Measurements from ENCODE around the gene MYADML2.
A peak's percentile ranks its signal among the peaks of the same experiment; 100 is the strongest.

Gene MYADML2

GRCh38 chr17:81959362-81960129 lies 12.5 kb upstream of the MYADML2 start:
- peak overlapping the region; percentile 96 for H3K9ac ChIP-seq (ENCODE audit: low read length)
- no peaks in the 10 kb centered on the region for H4K20me1 ChIP-seq (ENCODE audit: low read depth, low read length)
- peaks cover 31% of the 10 kb centered on the region for H3K79me2 ChIP-seq (ENCODE audit: insufficient read depth, low read length)
- H3K9me3 ChIP-seq (ENCODE audit: insufficient read depth, low read length), result no peaks in the 10 kb centered on the region
- H3K27ac ChIP-seq (ENCODE audit: low read depth, low read length), result peak overlapping the region; percentile 83
- H3K36me3 ChIP-seq (ENCODE audit: low read length), result no peaks in the 10 kb centered on the region
- TF ChIP-seq EZH2phosphoT487 (conservative IDR thresholded peaks at IDR 0.05; ENCODE audit: low read length) (no peak), CTCF (IDR thresholded peaks at IDR 0.05; ENCODE audit: insufficient read depth, low read length, poor library complexity, severe bottlenecking) (no peak)
- H3K27me3 ChIP-seq (ENCODE audit: low read length), result no peaks in the 10 kb centered on the region
- peak overlapping the region; percentile 94 for H3K4me2 ChIP-seq (ENCODE audit: low read depth, low read length, poor library complexity, severe bottlenecking)
- no peaks in the 10 kb centered on the region for H3K9me2 ChIP-seq (replicated peaks; ENCODE audit: insufficient read depth, low read length)
- peak overlapping the region; percentile 92 for H2AFZ ChIP-seq (ENCODE audit: low read depth, low read length, severe bottlenecking)
- H3K4me3 ChIP-seq (ENCODE audit: insufficient read depth, low read length, poor library complexity, severe bottlenecking), result peak overlapping the region; percentile 85
- H3F3A ChIP-seq (ENCODE audit: insufficient read depth), result peaks cover 2% of the 10 kb centered on the region

- TF ChIP-seq CTCF (IDR thresholded peaks at IDR 0.05; ENCODE audit: insufficient read depth, low read length, poor library complexity, severe bottlenecking) (peak; percentile 22), EZH2phosphoT487 (conservative IDR thresholded peaks at IDR 0.05; ENCODE audit: low read length) (no peak)
- Histone ChIP-seq H2AFZ (ENCODE audit: low read depth, low read length, severe bottlenecking) (peak overlapping the region; percentile 81), H3F3A (ENCODE audit: insufficient read depth) (no peaks in the 10 kb centered on the region), H3K4me2 (ENCODE audit: low read depth, low read length, poor library complexity, severe bottlenecking) (peak overlapping the region; percentile 94), H3K27ac (ENCODE audit: low read depth, low read length) (peak overlapping the region; percentile 83), H4K20me1 (ENCODE audit: low read depth, low read length) (no peaks in the 10 kb centered on the region), H3K9me2 (replicated peaks; ENCODE audit: insufficient read depth, low read length) (no peaks in the 10 kb centered on the region), H3K27me3 (ENCODE audit: low read length) (no peaks in the 10 kb centered on the region), H3K9me3 (ENCODE audit: insufficient read depth, low read length) (no peaks in the 10 kb centered on the region), H3K9ac (ENCODE audit: low read length) (peak overlapping the region; percentile 96), H3K4me3 (ENCODE audit: insufficient read depth, low read length, poor library complexity, severe bottlenecking) (peak overlapping the region; percentile 85), H3K36me3 (ENCODE audit: low read length) (no peaks in the 10 kb centered on the region), H3K79me2 (ENCODE audit: insufficient read depth, low read length) (peaks cover 31% of the 10 kb centered on the region)
Observed at GRCh38 chr17:81958633-81959342, 11.8 kb upstream of the MYADML2 start.

- Histone ChIP-seq H3K36me3 (ENCODE audit: low read length) (no peaks in the 10 kb centered on the region), H2AFZ (ENCODE audit: low read depth, low read length, severe bottlenecking) (no peak overlapping the region), H3K9ac (ENCODE audit: low read length) (peak overlapping the region; percentile 96), H4K20me1 (ENCODE audit: low read depth, low read length) (no peaks in the 10 kb centered on the region), H3K27ac (ENCODE audit: low read depth, low read length) (peak overlapping the region; percentile 83), H3K27me3 (ENCODE audit: low read length) (no peaks in the 10 kb centered on the region), H3K9me3 (ENCODE audit: insufficient read depth, low read length) (no peaks in the 10 kb centered on the region), H3K9me2 (replicated peaks; ENCODE audit: insufficient read depth, low read length) (no peaks in the 10 kb centered on the region), H3K79me2 (ENCODE audit: insufficient read depth, low read length) (peaks cover 31% of the 10 kb centered on the region), H3K4me3 (ENCODE audit: insufficient read depth, low read length, poor library complexity, severe bottlenecking) (peak overlapping the region; percentile 85), H3K4me2 (ENCODE audit: low read depth, low read length, poor library complexity, severe bottlenecking) (peak overlapping the region; percentile 94), H3F3A (ENCODE audit: insufficient read depth) (peaks cover 1% of the 10 kb centered on the region; the same call in 1 of the 2 replicates)
- no peak for TF ChIP-seq CTCF (IDR thresholded peaks at IDR 0.05; ENCODE audit: insufficient read depth, low read length, poor library complexity, severe bottlenecking)
- TF ChIP-seq EZH2phosphoT487 (conservative IDR thresholded peaks at IDR 0.05; ENCODE audit: low read length), result no peak
Observed at GRCh38 chr17:81957691-81958432, 10.8 kb upstream of the MYADML2 start.

Data from SU-DHL-6 (cell line).